Caco-2 (cell line): Measurements from ENCODE around the gene TSHZ2. TPM values are rescaled to one million over a fixed set of nuclear protein-coding genes. Genes with fewer than 3 reads are reported as not detected.
A peak's percentile ranks its signal among the peaks of the same experiment; 100 is the strongest.

Source experiments
- BruUV-seq: library from RNA; stranded (reverse); fragments of 400-500 nt; replicated peaks from 2 replicates; lab custom pipeline; 2021; lab: Mats Ljungman, UMichigan
- CTCF ChIA-PET: fragments of 300-600 bp; sonication (Branson Sonifier 250); formaldehyde crosslinking; loops from one replicate; lab custom pipeline; 2022; ENCODE audit warnings: antibody characterized with exemption; lab: Charles Lee
- POLR2A ChIA-PET: fragments of 300-600 bp; sonication (Branson Sonifier 250); formaldehyde crosslinking; loops from one replicate; lab custom pipeline; 2022; ENCODE audit warnings: antibody characterized with exemption; lab: Charles Lee
- DNase-seq, 2 experiments: peaks; one replicate each; pipeline versions ENCODE4 v3.0.0 to v3.0.0-alpha.2; 2020 to 2022
- H3K27me3 ChIP-seq: replicated peaks from 2 replicates; pipeline ENCODE4 v1.6.0; 2011; ENCODE audit warnings: low read length; ENCODE audit not compliant: control insufficient read depth, insufficient read depth
- H3K36me3 ChIP-seq: 2 replicates; pipeline ENCODE4 v1.5.1; 2011; ENCODE audit warnings: low read length; ENCODE audit not compliant: control insufficient read depth, insufficient read depth
- H3K4me1 ChIP-seq: fragments of 250-450 bp; sonication (Bioruptor Pico); 2 replicates; pipeline ENCODE4 v1.5.1; 2020; ENCODE audit warnings: mild to moderate bottlenecking
- H3K4me3 ChIP-seq: 2 replicates; pipeline ENCODE4 v1.5.1; 2011; ENCODE audit warnings: low read depth, mild to moderate bottlenecking, control low read depth, low read length
- H3K9me3 ChIP-seq: fragments of 250-450 bp; sonication (Bioruptor Pico); 2 replicates; pipeline ENCODE4 v1.5.1; 2020; ENCODE audit warnings: mild to moderate bottlenecking, moderate library complexity
- H3K27ac Mint-ChIP-seq: one replicate; pipeline ENCODE4 v1.8.0; 2022; ENCODE audit warnings: mixed read lengths; ENCODE audit not compliant: unreplicated experiment
- H3K27me3 Mint-ChIP-seq: one replicate; pipeline ENCODE4 v1.8.0; 2022; ENCODE audit warnings: mixed read lengths; ENCODE audit not compliant: insufficient read depth, unreplicated experiment
- H3K36me3 Mint-ChIP-seq: one replicate; pipeline ENCODE4 v1.8.0; 2022; ENCODE audit warnings: mild to moderate bottlenecking, mixed read lengths; ENCODE audit not compliant: insufficient read depth, unreplicated experiment
- H3K4me1 Mint-ChIP-seq: one replicate; pipeline ENCODE4 v1.8.0; 2022; ENCODE audit warnings: low read depth, mixed read lengths; ENCODE audit not compliant: unreplicated experiment
- H3K4me3 Mint-ChIP-seq: one replicate; pipeline ENCODE4 v1.8.0; 2022; ENCODE audit warnings: mild to moderate bottlenecking, moderate library complexity, mixed read lengths; ENCODE audit not compliant: unreplicated experiment
- H3K9me3 Mint-ChIP-seq: one replicate; pipeline ENCODE4 v1.8.0; 2022; ENCODE audit warnings: mixed read lengths; ENCODE audit not compliant: unreplicated experiment
- CTCF ChIP-seq, 2 experiments: fragments of 200-600 bp in 1 of 2; IDR thresholded peaks; 1 replicate in 1 of 2; 2 replicates in 1 of 2; pipeline versions ENCODE4 v1.5.1 to v1.8.0; 2011 to 2022; ENCODE audit warnings: antibody characterized with exemption in 1 of 2, control low read depth in 1 of 2, inconsistent platforms in 1 of 2, low read depth in 1 of 2, low read length in 1 of 2, mild to moderate bottlenecking in 1 of 2, moderate library complexity in 1 of 2; ENCODE audit not compliant: insufficient read depth in 1 of 2, severe bottlenecking in 1 of 2, unreplicated experiment in 1 of 2
- intact Hi-C: fragments of 100-400 bp; cut with micrococcal nuclease; formaldehyde crosslinking; loops from one replicate; pipeline ENCODE4 v1.10.0; 2022; ENCODE audit not compliant: unreplicated experiment
- total RNA-seq: library from RNA; stranded (reverse); gene quantifications from 2 replicates; pipeline ENCODE4 v1.2.3, GENCODE V29; 2022

TSHZ2 gene
- total RNA-seq, 1 experiment from 2014 or later = 0.07 TPM

GRCh38 chr20:53142225-53143127 is 170.3 kb downstream of the TSHZ2 start:
- H3K4me1 Mint-ChIP-seq = no peaks in the 10 kb centered on the region

GRCh38 chr20:53146201-53146891 is 174.2 kb downstream of the TSHZ2 start:
- no peak for TF ChIP-seq CTCF (IDR thresholded peaks at IDR 0.05; ENCODE audit: insufficient read depth in 1 of 2, low read depth in 1 of 2, low read length in 1 of 2, severe bottlenecking in 1 of 2, unreplicated experiment in 1 of 2)
- DNase-seq = no peak
- H3K4me3 ChIP-seq = no peak overlapping the region
- no peaks in the 10 kb centered on the region for H3K9me3 ChIP-seq
- H3K27ac Mint-ChIP-seq = no peak overlapping the region
- H3K36me3 ChIP-seq = no peaks in the 10 kb centered on the region
- H3K36me3 Mint-ChIP-seq = no peaks in the 10 kb centered on the region
- no peak overlapping the region for H3K4me3 Mint-ChIP-seq
- BruUV-seq = no TSS peak
- CTCF ChIA-PET = no interaction called here
- H3K27me3 Mint-ChIP-seq = peaks cover 7% of the 10 kb centered on the region
- intact Hi-C loops = no loop called here
- H3K27me3 ChIP-seq = no peaks in the 10 kb centered on the region
- no peaks in the 10 kb centered on the region for H3K4me1 ChIP-seq
- H3K9me3 Mint-ChIP-seq = peaks cover 13% of the 10 kb centered on the region
- POLR2A ChIA-PET = no interaction called here
- H3K4me1 Mint-ChIP-seq = no peaks in the 10 kb centered on the region

More at GRCh38 chr20:53142225-53143127, 170.3 kb downstream of the TSHZ2 start:
- TF ChIP-seq CTCF (IDR thresholded peaks at IDR 0.05; ENCODE audit: insufficient read depth in 1 of 2, low read depth in 1 of 2, low read length in 1 of 2, severe bottlenecking in 1 of 2, unreplicated experiment in 1 of 2) = no peak
- Mint-ChIP-seq H3K27ac (no peak overlapping the region), H3K27me3 (peaks cover 11% of the 10 kb centered on the region), H3K4me3 (no peak overlapping the region), H3K36me3 (no peaks in the 10 kb centered on the region), H3K9me3 (peaks cover 13% of the 10 kb centered on the region)
- H3K4me1 ChIP-seq = no peaks in the 10 kb centered on the region
- CTCF ChIA-PET = interaction anchor here (0.5 kb wide), 1 partner anchor 1035 kb away, joined by 3 read pairs; no protein-coding TSS in a partner anchor
- no peaks in the 10 kb centered on the region for H3K36me3 ChIP-seq
- DNase-seq = peak in 1 of 2 experiments; percentile 37
- intact Hi-C loops = no loop called here
- POLR2A ChIA-PET = no interaction called here
- no peaks in the 10 kb centered on the region for H3K9me3 ChIP-seq
- no TSS peak for BruUV-seq
- H3K4me3 ChIP-seq = no peak overlapping the region
- H3K27me3 ChIP-seq = no peaks in the 10 kb centered on the region

DNA sequence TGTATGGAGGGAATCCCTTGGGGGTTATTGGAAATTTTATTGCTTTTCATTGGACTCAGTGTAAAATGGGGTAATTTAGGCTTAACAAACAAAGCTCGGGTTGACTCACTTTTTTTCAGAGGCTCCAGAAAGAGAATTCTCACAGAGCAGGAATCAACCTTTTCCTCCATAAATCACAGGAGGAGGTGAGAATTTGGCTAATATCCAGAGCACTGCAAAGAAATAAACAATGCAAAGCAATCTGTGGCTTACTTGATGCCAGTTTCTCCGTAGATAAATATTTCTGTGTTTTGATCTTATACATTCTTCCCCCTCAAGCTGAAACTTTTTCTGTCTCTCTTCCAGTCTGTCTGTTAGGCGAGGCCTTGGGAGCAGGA is 176.6 kb downstream of the TSHZ2 start:
- TF ChIP-seq CTCF (IDR thresholded peaks at IDR 0.05; ENCODE audit: insufficient read depth in 1 of 2, low read depth in 1 of 2, low read length in 1 of 2, severe bottlenecking in 1 of 2, unreplicated experiment in 1 of 2) = no peak
- Histone ChIP-seq H3K4me3 (no peak overlapping the region), H3K9me3 (no peaks in the 10 kb centered on the region), H3K4me1 (no peaks in the 10 kb centered on the region), H3K27me3 (no peaks in the 10 kb centered on the region), H3K36me3 (no peaks in the 10 kb centered on the region)
- BruUV-seq = no TSS peak
- intact Hi-C loops = no loop called here
- Mint-ChIP-seq H3K27me3 (peaks cover 7% of the 10 kb centered on the region), H3K4me1 (no peaks in the 10 kb centered on the region), H3K4me3 (no peak overlapping the region), H3K36me3 (no peaks in the 10 kb centered on the region), H3K27ac (no peak overlapping the region), H3K9me3 (no peaks in the 10 kb centered on the region)
- no peak for DNase-seq
- POLR2A ChIA-PET = no interaction called here
- CTCF ChIA-PET = no interaction called here
